ENCODE data around the gene NRXN3. TPM values are rescaled to one million over a fixed set of nuclear protein-coding genes. Genes with fewer than 3 reads are reported as not detected.
A peak's percentile ranks its signal among the peaks of the same experiment; 100 is the strongest.

NRXN3 gene
- total RNA-seq, 2 donors from 2014 or later = 1.3 to 2.3 TPM

GRCh38 chr14:78401866-78402265 lies 231.7 kb downstream of the NRXN3 start:
- 54 to 74% methylated on average over 3 of the region's 3 CpGs for WGBS, 2 donors
- H3K4me1 ChIP-seq = no peaks in the 10 kb centered on the region
- DNase-seq (no peak), ATAC-seq (no peak)
- H3K4me3 ChIP-seq = no peak overlapping the region
- H3K9me3 ChIP-seq = no peaks in the 10 kb centered on the region
- no peak overlapping the region for H3K27ac ChIP-seq
- TF ChIP-seq CTCF (IDR thresholded peaks at IDR 0.05) (no peak), POLR2A (IDR thresholded peaks at IDR 0.05) (no peak)
- no peaks in the 10 kb centered on the region for H3K36me3 ChIP-seq (replicated peaks in 1 of 2; ENCODE audit: insufficient read depth in 1 of 2, low read depth in 2 of 2)
- H3K27me3 ChIP-seq = no peaks in the 10 kb centered on the region
- intact Hi-C loops (cut with DNase I) = no loop called here

GRCh38 chr14:78403278-78403815 lies 233.2 kb downstream of the NRXN3 start:
- no peak for TF ChIP-seq CTCF (IDR thresholded peaks at IDR 0.05)
- TF ChIP-seq POLR2A (IDR thresholded peaks at IDR 0.05) = no peak
- intact Hi-C loops (cut with DNase I) = no loop called here
- 9 to 22% methylated on average over 8 of the region's 8 CpGs for WGBS, 2 donors
- ATAC-seq (no peak), DNase-seq (no peak)
- Histone ChIP-seq H3K27ac (no peak overlapping the region), H3K27me3 (no peaks in the 10 kb centered on the region), H3K36me3 (replicated peaks in 1 of 2; ENCODE audit: insufficient read depth in 1 of 2, low read depth in 2 of 2) (no peaks in the 10 kb centered on the region), H3K4me1 (no peaks in the 10 kb centered on the region), H3K9me3 (no peaks in the 10 kb centered on the region), H3K4me3 (no peak overlapping the region)

- H3K27ac ChIP-seq = no peak overlapping the region
- WGBS, 2 donors = 35 to 50% methylated on average over 6 of the region's 6 CpGs
- DNase-seq (peak in 1 of 4 donors; percentile 15), ATAC-seq (no peak)
- H3K36me3 ChIP-seq (replicated peaks in 1 of 2; ENCODE audit: insufficient read depth in 1 of 2, low read depth in 2 of 2) = no peaks in the 10 kb centered on the region
- intact Hi-C loops (cut with DNase I) = no loop called here
- no peak overlapping the region for H3K4me3 ChIP-seq
- H3K27me3 ChIP-seq = no peaks in the 10 kb centered on the region
- TF ChIP-seq CTCF (IDR thresholded peaks at IDR 0.05) = no peak
- no peak for TF ChIP-seq POLR2A (IDR thresholded peaks at IDR 0.05)
- no peaks in the 10 kb centered on the region for H3K4me1 ChIP-seq
- H3K9me3 ChIP-seq = no peaks in the 10 kb centered on the region
Observed at GRCh38 chr14:78405079-78405856, 235.1 kb downstream of the NRXN3 start.

GRCh38 chr14:78412475-78412874 lies 242.3 kb downstream of the NRXN3 start:
- DNase-seq (no peak), ATAC-seq (no peak)
- no peak overlapping the region for H3K27ac ChIP-seq
- no peaks in the 10 kb centered on the region for H3K27me3 ChIP-seq
- H3K4me3 ChIP-seq = no peak overlapping the region
- H3K9me3 ChIP-seq = no peaks in the 10 kb centered on the region
- 83 to 84% methylated on average over 3 of the region's 3 CpGs for WGBS, 2 donors
- no peaks in the 10 kb centered on the region for H3K36me3 ChIP-seq (replicated peaks in 1 of 2; ENCODE audit: insufficient read depth in 1 of 2, low read depth in 2 of 2)
- no peaks in the 10 kb centered on the region for H3K4me1 ChIP-seq
- intact Hi-C loops (cut with DNase I) = no loop called here
- TF ChIP-seq POLR2A (IDR thresholded peaks at IDR 0.05) (no peak), CTCF (IDR thresholded peaks at IDR 0.05) (no peak)

GRCh38 chr14:78414172-78414571 lies 244.0 kb downstream of the NRXN3 start:
- H3K36me3 ChIP-seq (replicated peaks in 1 of 2; ENCODE audit: insufficient read depth in 1 of 2, low read depth in 2 of 2) = no peaks in the 10 kb centered on the region
- H3K27ac ChIP-seq = no peak overlapping the region
- TF ChIP-seq CTCF (IDR thresholded peaks at IDR 0.05) = no peak
- no peak for TF ChIP-seq POLR2A (IDR thresholded peaks at IDR 0.05)
- 75 to 76% methylated on average over 3 of the region's 3 CpGs for WGBS, 2 donors
- intact Hi-C loops (cut with DNase I) = no loop called here
- H3K4me3 ChIP-seq = no peak overlapping the region
- ATAC-seq (no peak), DNase-seq (no peak)
- no peaks in the 10 kb centered on the region for H3K27me3 ChIP-seq
- H3K4me1 ChIP-seq = no peaks in the 10 kb centered on the region
- H3K9me3 ChIP-seq = no peaks in the 10 kb centered on the region

All from body of pancreas (tissue), 4 donors.